Measurements from ENCODE around the gene TLL2.

DNA sequence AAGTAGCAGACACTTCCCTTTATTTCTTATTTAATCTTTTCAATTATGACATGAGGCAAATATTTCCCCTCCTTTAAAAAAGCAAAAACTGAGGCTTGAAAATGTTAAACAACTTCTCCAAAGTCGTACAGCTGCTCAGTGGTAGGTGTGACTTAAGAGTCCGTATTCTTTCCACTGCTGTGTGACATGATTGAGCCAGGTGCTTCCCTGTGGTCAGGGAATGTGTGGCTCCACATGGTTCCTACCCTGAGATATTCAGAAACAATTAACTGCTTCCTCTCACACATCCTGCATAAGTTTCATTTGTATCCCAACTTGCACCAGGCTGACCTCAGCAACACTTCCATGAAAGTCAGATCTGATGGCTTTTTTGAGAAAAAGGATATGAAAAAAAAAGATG, 168.5 kb downstream of the TLL2 start:
- TF ChIP-seq POLR2A (IDR thresholded peaks at IDR 0.05) (no peak), CTCF (IDR thresholded peaks at IDR 0.05) (no peak)
